Heart left ventricle (tissue), 16 donors: Measurements from ENCODE around the gene RASGEF1B. TPM values are rescaled to one million over a fixed set of nuclear protein-coding genes. Genes with fewer than 3 reads are reported as not detected.

ENCODE experiments used
- ATAC-seq, 4 donors: fragments of 200-7000 bp; cut with Tn5 transposase; one replicate each; pipeline ENCODE4 v1.9.1; 2020 to 2022; ENCODE audit warnings: moderate library complexity in 4 of 4, mild to moderate bottlenecking in 3 of 4, moderate number of reproducible peaks in 1 of 4
- DNase-seq, 5 donors: peaks; one replicate each; pipeline ENCODE4 v3.0.0-alpha.2; 2020
- H3K27ac ChIP-seq, 12 donors: fragments of 200-600 bp; sonication (generic) in 4 of 12; one replicate each; pipeline versions ENCODE4 v1.5.0 to v1.8.0; 2016 to 2022; ENCODE audit warnings: mild to moderate bottlenecking in 2 of 12
- H3K27me3 ChIP-seq, 9 donors: fragments of 200-600 bp; sonication (generic) in 2 of 9; one replicate each; pipeline versions ENCODE4 v1.5.1 to v1.8.0; 2016 to 2022; ENCODE audit warnings: mild to moderate bottlenecking in 3 of 9
- H3K36me3 ChIP-seq, 9 donors: fragments of 200-600 bp; sonication (generic) in 2 of 9; one replicate each; pipeline versions ENCODE4 v1.5.0 to v1.8.0; 2018 to 2022; ENCODE audit warnings: mild to moderate bottlenecking in 2 of 9
- H3K4me1 ChIP-seq, 12 donors: fragments of 200-600 bp; sonication (generic) in 4 of 12; one replicate each; pipeline versions ENCODE4 v1.5.0 to v1.8.0; 2016 to 2022; ENCODE audit warnings: mild to moderate bottlenecking in 3 of 12
- H3K4me3 ChIP-seq, 12 donors: fragments of 200-600 bp; sonication (generic) in 4 of 12; one replicate each; pipeline versions ENCODE4 v1.5.0 to v1.8.0; 2017 to 2022; ENCODE audit warnings: mild to moderate bottlenecking in 9 of 12, moderate library complexity in 4 of 12
- H3K9me3 ChIP-seq, 12 donors: fragments of 200-600 bp; sonication (generic) in 4 of 12; one replicate each; pipeline versions ENCODE4 v1.5.0 to v1.8.0; 2016 to 2022; ENCODE audit warnings: mild to moderate bottlenecking in 1 of 12
- POLR2A ChIP-seq, 2 donors: fragments of 450-650 bp; IDR thresholded peaks; one replicate each; pipeline ENCODE4 v1.6.1; 2017; ENCODE audit warnings: antibody characterized with exemption in 2 of 2, mild to moderate bottlenecking in 2 of 2, moderate library complexity in 2 of 2
- WGBS, 4 donors: extraction: QIAGEN DNeasy Blood & Tissue Kit in 2 of 4; methylation state at CpG; one replicate each; pipeline versions ENCODE4 v1.1.5 to v1.1.7; 2013 to 2018; 5-methylcytosine and 5-hydroxymethylcytosine counted together
- intact Hi-C, 10 donors: fragments of 100-400 bp; cut with DNase I; formaldehyde crosslinking; loops; one replicate each; pipeline versions ENCODE4 v1.11.1 to v1.14.2; 2022
- polyA plus RNA-seq, 2 donors: library from polyadenylated mRNA; stranded (reverse); fragments of 200-250 nt; gene quantifications; one replicate each; pipeline ENCODE4 v1.2.3, GENCODE V29; 2013
- total RNA-seq, 9 donors: library from RNA; depleted of rRNA in 2 of 9; stranded (reverse); fragments of >200 nt in 2 of 9; fragmentation: NEBNext Ultra II Directional in 3 of 9; extraction: Animal tissue kit (Norgen Biotek cat#: 25700) in 3 of 9; gene quantifications; one replicate each; pipeline versions ENCODE4 v1.1.0 to v1.2.4, GENCODE V29; 2016 to 2023
- TF ChIP-seq, protein P1 (sequence below), 12 donors: fragments of 200-600 bp; sonication (generic) in 4 of 12; IDR thresholded peaks; one replicate each; pipeline versions ENCODE4 v1.5.0 to v1.8.0; 2018 to 2022; ENCODE audit warnings: antibody characterized with exemption in 12 of 12, mild to moderate bottlenecking in 5 of 12
- donor health status: ischemic (EF 13 %, LVEDD 7.1; RV severe dilation, severe dysfunction).
- donor health status: healthy with polysubstance abuse.
- donor health status: DM: no; HTN: yes; CAD: no.
- donor health status: DM: no; HTN: no; CAD: no.
- donor health status: ischemic (EF 25% LVEDD 6.9; RV normal size, moderate dysfunction).
- donor health status: ischemic (EF 25% LVEDD 5.7; RV mildly dilated, moderate dysfunction).
- donor health status: healthy.
- donor health status: DM: yes; HTN: yes; CAD: no.
- donor health status: ischemic (EF 35%, LVEDD 5.7; RV mildly dilated, moderate dysfunction).
- donor health status: nonischemic (EF 11% LVEDD 7.7; RV severe dilation, severe dysfunction).
- donor health status: DM: yes; HTN: yes; CAD: no.
- donor health status: PGD.
- donor health status: ischemic (EF 29% LVEDD 5.4; RV normal size, mild dysfunction).
- donor health status: nonischemic (EF 23%, LVEDD 6.1; RV moderate dilation, normal function).

The RASGEF1B gene
- total and polyA plus RNA-seq, 11 donors = 1.5 to 11.9 (median 2.9) TPM

DNA sequence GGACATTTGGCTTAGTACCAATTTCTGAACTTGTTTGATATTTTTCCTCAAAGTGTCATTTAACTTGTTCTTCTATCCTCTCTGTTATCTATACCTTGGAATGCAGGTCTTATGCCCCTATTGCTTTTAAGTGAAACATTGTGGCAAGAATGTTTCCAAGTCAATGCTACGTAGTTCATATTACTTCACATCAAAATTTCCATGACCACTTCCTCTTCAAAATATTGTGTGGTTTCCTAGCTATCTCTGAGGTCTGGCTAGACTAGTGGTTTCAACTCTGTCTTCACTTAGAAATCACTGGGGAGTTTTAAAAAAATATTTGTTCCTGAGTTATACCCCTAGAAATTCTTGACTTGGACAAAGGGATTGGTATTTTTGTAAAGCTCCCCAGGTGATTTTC lies 20.2 kb upstream of the RASGEF1B start:
- H3K4me3 ChIP-seq = no peak overlapping the region
- no peaks in the 10 kb centered on the region for H3K36me3 ChIP-seq
- peaks cover 0 to 55% (median 0%) of the 10 kb centered on the region in 12 donors for H3K4me1 ChIP-seq
- intact Hi-C loops = no loop called here
- no peak for TF ChIP-seq POLR2A (IDR thresholded peaks at IDR 0.05)
- TF ChIP-seq, protein P1, sequence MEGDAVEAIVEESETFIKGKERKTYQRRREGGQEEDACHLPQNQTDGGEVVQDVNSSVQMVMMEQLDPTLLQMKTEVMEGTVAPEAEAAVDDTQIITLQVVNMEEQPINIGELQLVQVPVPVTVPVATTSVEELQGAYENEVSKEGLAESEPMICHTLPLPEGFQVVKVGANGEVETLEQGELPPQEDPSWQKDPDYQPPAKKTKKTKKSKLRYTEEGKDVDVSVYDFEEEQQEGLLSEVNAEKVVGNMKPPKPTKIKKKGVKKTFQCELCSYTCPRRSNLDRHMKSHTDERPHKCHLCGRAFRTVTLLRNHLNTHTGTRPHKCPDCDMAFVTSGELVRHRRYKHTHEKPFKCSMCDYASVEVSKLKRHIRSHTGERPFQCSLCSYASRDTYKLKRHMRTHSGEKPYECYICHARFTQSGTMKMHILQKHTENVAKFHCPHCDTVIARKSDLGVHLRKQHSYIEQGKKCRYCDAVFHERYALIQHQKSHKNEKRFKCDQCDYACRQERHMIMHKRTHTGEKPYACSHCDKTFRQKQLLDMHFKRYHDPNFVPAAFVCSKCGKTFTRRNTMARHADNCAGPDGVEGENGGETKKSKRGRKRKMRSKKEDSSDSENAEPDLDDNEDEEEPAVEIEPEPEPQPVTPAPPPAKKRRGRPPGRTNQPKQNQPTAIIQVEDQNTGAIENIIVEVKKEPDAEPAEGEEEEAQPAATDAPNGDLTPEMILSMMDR (IDR thresholded peaks at IDR 0.05) = no peak
- DNase-seq = no peak
- peaks cover 0 to 16% (median 2%) of the 10 kb centered on the region in 12 donors for H3K9me3 ChIP-seq
- no peaks in the 10 kb centered on the region for H3K27me3 ChIP-seq
- peak in 1 of 4 donors; percentile 72 for ATAC-seq
- WGBS, 4 donors = 53 to 64% (median 56%) methylated on average over 1 of the region's 1 CpG
- H3K27ac ChIP-seq = peak overlapping the region in 3 of 12 donors; percentile 12 to 76 (median 59)

DNA sequence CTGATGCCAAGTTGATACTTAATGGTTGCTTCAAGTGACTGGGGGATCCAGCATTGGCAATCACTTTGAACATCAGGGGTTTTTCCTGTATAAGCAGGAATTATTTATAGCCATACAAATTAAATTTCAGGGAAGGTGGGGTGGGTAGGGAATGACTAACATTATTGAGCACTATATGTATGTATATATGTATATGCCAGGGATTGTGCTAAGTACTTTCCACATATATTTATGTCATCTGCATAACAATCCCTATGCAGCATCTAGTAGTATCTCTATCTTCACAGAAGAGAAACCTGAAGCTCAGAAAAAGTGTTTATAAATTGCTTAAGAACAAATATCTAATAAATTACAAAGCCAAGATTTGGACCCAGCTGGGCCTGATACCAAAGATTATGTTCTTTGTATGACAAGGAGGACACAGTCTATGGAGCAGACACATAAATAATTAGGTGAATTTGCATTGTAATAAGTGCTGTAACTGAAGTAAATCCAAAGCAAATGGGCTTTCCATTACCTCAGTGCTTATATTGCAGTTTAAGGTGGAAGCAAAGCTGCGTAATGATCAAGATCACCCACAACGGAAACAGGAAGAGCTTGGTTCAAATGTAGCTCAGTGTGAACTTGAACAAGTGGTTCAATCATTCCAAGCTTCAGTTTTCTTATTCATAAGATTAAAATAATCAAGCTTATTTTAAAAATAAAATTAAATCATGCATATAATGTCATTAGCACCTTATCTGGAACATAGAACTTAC lies 18.9 kb upstream of the RASGEF1B start:
- ATAC-seq (no peak), DNase-seq (no peak)
- Histone ChIP-seq H3K27me3 (no peaks in the 10 kb centered on the region), H3K9me3 (peaks cover 0 to 16% (median 2%) of the 10 kb centered on the region in 12 donors), H3K36me3 (no peaks in the 10 kb centered on the region), H3K4me1 (peaks cover 0 to 52% (median 0%) of the 10 kb centered on the region in 12 donors), H3K4me3 (no peak overlapping the region), H3K27ac (peak overlapping the region in 2 of 12 donors; percentile 59 to 76)
- intact Hi-C loops = no loop called here
- no peak for TF ChIP-seq POLR2A (IDR thresholded peaks at IDR 0.05)
- TF ChIP-seq, protein P1 (IDR thresholded peaks at IDR 0.05) = no peak
- 81 to 84% (median 83%) methylated on average over 2 of the region's 2 CpGs for WGBS, 4 donors

DNA sequence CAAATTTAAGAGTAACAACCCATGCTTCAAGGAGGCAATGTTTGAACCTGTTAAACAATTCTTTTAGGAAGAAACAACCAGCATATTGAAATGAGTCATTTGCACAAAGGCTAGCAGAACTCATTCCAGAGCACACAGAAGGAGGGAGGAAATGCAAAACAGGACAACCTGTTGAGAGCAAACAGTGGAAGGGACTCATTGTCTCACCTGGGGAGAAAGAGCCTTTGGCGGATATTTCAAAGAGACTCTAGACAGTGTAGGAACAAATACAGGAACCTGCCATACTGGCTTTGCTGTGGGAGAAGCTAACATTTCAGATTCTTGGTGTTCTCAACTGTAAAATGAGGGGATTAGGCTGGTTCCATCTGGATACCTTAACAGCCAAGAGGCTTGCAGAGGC lies 14.8 kb upstream of the RASGEF1B start:
- TF ChIP-seq POLR2A (IDR thresholded peaks at IDR 0.05) = no peak
- TF ChIP-seq, protein P1 (IDR thresholded peaks at IDR 0.05) = no peak
- DNase-seq (no peak), ATAC-seq (no peak)
- 91 to 100% (median 96%) methylated on average over 1 of the region's 1 CpG for WGBS, 4 donors
- no peaks in the 10 kb centered on the region for H3K36me3 ChIP-seq
- peaks cover 0 to 25% (median 0%) of the 10 kb centered on the region in 12 donors for H3K4me1 ChIP-seq
- H3K4me3 ChIP-seq = no peak overlapping the region
- no peak overlapping the region for H3K27ac ChIP-seq
- intact Hi-C loops = loop anchor here in 1 of 10 donors (10.0 kb wide), 1 partner anchor 108 kb away; no protein-coding TSS in a partner anchor
- H3K9me3 ChIP-seq = peaks cover 0 to 9% (median 0%) of the 10 kb centered on the region in 12 donors
- H3K27me3 ChIP-seq = no peaks in the 10 kb centered on the region

DNA sequence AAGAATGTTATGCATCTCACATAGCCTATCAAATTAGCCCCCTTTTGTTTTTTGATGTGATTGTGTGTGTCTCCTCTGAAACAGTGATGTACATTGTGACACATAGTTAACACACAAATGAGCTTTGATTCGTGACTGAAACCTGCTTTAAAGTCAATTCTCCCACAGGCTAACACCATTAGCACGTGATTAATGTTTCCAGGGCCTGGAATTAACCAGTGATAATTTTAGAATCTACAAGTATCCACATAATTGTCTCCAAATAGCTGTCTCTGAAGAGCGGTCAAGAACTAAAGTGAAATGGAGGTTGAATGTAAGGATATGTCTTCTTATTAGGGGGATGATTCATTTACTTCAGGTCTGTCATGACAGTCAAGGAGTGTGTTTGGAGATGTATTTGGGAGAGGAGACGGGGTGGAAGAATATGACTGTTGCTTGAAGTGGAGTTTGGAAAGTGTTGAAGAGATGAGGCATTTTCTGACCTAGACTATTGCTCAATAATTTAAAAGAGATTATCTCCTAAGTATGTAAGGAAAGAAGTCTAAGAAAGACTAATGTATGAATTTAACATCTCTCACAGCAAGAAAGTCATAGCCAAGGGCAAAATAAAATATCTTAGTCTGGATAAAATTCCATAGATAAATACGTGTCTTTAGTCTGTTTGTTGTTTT lies 13.7 kb upstream of the RASGEF1B start:
- Histone ChIP-seq H3K4me3 (no peak overlapping the region), H3K27ac (no peak overlapping the region), H3K36me3 (no peaks in the 10 kb centered on the region), H3K27me3 (no peaks in the 10 kb centered on the region), H3K4me1 (peaks cover 0 to 15% (median 0%) of the 10 kb centered on the region in 12 donors), H3K9me3 (no peaks in the 10 kb centered on the region)
- intact Hi-C loops = loop anchor here in 1 of 10 donors (10.0 kb wide), 1 partner anchor 109 kb away; no protein-coding TSS in a partner anchor
- ATAC-seq = peak in 2 of 4 donors; percentile 41 to 52
- WGBS, 4 donors = 46 to 58% (median 50%) methylated on average over 5 of the region's 5 CpGs
- DNase-seq = no peak
- TF ChIP-seq, protein P1 (IDR thresholded peaks at IDR 0.05) = no peak
- TF ChIP-seq POLR2A (IDR thresholded peaks at IDR 0.05) = no peak
